ENCODE results near the gene MARS1. TPM values are rescaled to one million over a fixed set of nuclear protein-coding genes. Genes with fewer than 3 reads are reported as not detected.
"Not testable (repeated sequence)": the region's sequence is repeated elsewhere in the genome, so short reads cannot be mapped to it uniquely, and the experiment has no call there.

The MARS1 gene
- total RNA-seq, 2 donors from 2014 or later = 36.9 to 41.0 TPM

DNA sequence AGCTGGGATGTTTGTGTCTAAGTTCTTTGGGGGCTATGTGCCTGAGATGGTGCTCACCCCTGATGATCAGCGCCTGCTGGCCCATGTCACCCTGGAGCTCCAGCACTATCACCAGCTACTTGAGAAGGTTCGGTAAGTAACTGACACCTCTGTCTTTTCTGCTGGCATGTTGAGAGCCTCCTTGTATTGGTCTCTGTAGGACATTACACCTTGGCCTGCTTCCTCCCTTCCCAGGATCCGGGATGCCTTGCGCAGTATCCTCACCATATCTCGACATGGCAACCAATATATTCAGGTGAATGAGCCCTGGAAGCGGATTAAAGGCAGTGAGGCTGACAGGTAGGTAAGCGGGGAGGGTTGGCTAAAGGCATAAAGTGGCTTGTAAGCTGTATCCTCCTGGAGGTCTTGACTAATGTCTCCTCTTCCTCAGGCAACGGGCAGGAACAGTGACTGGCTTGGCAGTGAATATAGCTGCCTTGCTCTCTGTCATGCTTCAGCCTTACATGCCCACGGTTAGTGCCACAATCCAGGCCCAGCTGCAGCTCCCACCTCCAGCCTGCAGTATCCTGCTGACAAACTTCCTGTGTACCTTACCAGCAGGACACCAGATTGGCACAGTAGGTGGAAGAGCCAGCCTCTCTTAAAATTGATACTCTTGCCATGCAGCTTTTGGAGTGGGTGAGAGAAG, 27.0 kb downstream of the MARS1 start:
- TF ChIP-seq, protein P1, sequence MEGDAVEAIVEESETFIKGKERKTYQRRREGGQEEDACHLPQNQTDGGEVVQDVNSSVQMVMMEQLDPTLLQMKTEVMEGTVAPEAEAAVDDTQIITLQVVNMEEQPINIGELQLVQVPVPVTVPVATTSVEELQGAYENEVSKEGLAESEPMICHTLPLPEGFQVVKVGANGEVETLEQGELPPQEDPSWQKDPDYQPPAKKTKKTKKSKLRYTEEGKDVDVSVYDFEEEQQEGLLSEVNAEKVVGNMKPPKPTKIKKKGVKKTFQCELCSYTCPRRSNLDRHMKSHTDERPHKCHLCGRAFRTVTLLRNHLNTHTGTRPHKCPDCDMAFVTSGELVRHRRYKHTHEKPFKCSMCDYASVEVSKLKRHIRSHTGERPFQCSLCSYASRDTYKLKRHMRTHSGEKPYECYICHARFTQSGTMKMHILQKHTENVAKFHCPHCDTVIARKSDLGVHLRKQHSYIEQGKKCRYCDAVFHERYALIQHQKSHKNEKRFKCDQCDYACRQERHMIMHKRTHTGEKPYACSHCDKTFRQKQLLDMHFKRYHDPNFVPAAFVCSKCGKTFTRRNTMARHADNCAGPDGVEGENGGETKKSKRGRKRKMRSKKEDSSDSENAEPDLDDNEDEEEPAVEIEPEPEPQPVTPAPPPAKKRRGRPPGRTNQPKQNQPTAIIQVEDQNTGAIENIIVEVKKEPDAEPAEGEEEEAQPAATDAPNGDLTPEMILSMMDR (IDR thresholded peaks at IDR 0.05) = no peak
- H3K36me3 ChIP-seq = peaks cover 64% of the 10 kb centered on the region

DNA sequence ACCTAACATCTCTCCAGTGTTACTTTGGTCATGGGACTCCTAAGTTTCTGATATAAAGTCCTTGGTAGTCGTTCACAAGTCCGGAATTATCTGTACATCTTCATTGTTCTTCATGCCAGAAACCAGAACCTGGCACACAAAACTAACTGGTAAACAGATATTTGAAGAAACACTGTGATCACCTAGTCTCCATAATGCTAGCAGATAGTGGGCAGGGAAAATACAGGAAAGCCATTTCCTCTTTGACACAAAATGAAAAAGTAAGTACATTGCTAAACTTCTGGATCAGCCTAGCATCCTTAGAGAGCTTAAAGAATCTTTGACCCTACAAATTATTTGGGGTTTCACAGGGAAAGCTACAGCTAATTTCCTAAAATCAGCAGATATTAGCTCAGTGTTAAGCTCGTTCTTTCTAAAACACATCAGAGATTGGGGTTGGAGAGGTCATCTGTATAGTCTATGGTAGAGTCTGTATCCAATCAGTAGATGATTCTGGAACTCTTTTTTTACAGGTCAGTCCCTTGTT, 27.6 kb downstream of the MARS1 start:
- DNase-seq (ENCODE audit: low spot score) = no peak
- H3K27me3 ChIP-seq = no peaks in the 10 kb centered on the region
- no peak overlapping the region for H3K4me3 ChIP-seq
- TF ChIP-seq, protein P1 (IDR thresholded peaks at IDR 0.05) = no peak
- peaks cover 0 to 29% of the 10 kb centered on the region in 2 donors for H3K4me1 ChIP-seq
- H3K27ac ChIP-seq = no peak overlapping the region
- H3K9me3 ChIP-seq = no peaks in the 10 kb centered on the region
- H3K36me3 ChIP-seq = peaks cover 63% of the 10 kb centered on the region

More for the DNA sequence above, 27.0 kb downstream of the MARS1 start:
- H3K4me1 ChIP-seq = peaks cover 0 to 29% of the 10 kb centered on the region in 2 donors
- H3K27me3 ChIP-seq = no peaks in the 10 kb centered on the region
- H3K9me3 ChIP-seq = no peaks in the 10 kb centered on the region
- H3K4me3 ChIP-seq = no peak overlapping the region
- DNase-seq (ENCODE audit: low spot score) = no peak
- no peak overlapping the region for H3K27ac ChIP-seq

DNA sequence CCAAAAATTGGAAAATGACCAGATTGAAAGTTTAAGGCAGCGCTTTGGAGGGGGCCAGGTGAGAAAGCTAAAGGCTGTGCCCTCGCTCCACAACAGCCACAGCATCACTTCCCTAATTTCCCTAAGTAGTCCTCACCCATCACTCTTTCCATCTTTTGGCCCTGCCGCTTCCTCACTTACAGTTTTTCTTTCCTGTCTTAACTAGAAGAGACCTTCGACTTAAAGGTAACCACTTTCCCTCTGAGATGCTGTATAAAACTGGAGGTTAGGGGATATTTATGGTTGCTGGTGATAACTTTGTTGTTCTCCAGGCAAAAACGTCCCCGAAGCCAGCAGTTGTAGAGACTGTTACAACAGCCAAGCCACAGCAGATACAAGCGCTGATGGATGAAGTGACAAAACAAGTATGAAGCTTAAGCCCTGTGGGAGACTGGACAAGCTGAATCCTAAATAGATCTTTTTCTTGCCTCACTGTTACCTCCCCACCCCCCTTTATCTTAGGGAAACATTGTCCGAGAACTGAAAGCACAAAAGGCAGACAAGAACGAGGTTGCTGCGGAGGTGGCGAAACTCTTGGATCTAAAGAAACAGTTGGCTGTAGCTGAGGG, 28.2 kb downstream of the MARS1 start:
- Histone ChIP-seq H3K9me3 (no peaks in the 10 kb centered on the region), H3K27ac (peak overlapping the region in 1 of 2 donors; percentile 100), H3K4me1 (peaks cover 0 to 33% of the 10 kb centered on the region in 2 donors), H3K4me3 (no peak overlapping the region), H3K36me3 (peaks cover 63% of the 10 kb centered on the region), H3K27me3 (no peaks in the 10 kb centered on the region)
- no peak for DNase-seq (ENCODE audit: low spot score)
- TF ChIP-seq, protein P1 (IDR thresholded peaks at IDR 0.05) = no peak

DNA sequence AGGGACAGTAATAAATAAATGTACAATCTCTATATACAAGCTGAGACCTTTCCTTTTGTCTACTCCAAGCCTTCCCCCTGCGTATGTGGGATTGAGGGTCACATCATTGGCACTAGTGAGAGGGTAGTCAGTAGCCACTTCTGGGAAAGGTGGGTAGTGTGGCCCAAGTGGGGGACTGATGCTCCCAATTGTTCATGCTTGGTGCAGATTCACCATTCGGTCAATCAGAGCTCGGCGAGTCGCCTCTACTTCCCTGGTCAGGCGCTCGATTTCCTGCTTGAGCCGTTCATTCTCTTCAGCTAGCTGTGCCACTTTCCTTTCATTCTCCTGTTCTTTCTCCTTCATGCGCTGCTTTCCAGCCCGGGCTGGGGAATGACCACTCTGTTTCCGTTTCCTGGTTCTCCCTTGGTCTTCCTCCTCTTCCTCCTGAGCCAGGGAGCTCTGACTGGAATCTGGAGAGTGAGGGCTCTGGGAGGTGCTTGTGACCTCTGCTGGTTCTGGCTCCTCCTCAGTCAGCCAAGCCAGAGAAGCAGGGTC, 28.8 kb downstream of the MARS1 start:
- H3K27ac ChIP-seq = peak overlapping the region; percentile 97 to 100

DNA sequence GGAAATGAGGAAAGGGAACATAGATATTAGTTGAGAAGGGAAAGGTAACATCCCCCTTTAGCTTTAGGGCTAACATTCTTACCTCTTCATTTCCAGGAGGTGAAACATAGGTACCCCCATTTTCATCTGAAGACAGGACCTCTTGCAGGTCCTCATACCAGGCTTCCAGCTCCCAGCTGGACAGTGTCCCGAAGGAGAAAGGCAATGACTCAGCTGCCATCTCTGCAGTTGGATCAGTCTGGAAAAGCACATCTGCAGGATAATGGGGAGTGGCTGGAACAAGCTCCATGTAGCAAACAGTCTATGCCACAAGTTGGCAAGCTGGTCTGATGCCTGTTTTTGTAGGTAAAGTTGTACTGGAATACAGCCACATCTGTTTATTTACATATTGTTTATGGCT, 29.3 kb downstream of the MARS1 start:
- peaks cover 0 to 45% of the 10 kb centered on the region in 2 donors for H3K4me1 ChIP-seq
- H3K36me3 ChIP-seq = peaks cover 52% of the 10 kb centered on the region
- peak overlapping the region; percentile 97 to 100 for H3K27ac ChIP-seq
- DNase-seq (ENCODE audit: low spot score) = no peak
- H3K4me3 ChIP-seq = no peak overlapping the region
- H3K27me3 ChIP-seq = no peaks in the 10 kb centered on the region
- no peaks in the 10 kb centered on the region for H3K9me3 ChIP-seq
- TF ChIP-seq, protein P1 (IDR thresholded peaks at IDR 0.05) = no peak

More for the DNA sequence above, 28.8 kb downstream of the MARS1 start:
- no peak overlapping the region for H3K4me3 ChIP-seq
- peaks cover 56% of the 10 kb centered on the region for H3K36me3 ChIP-seq
- peaks cover 0 to 40% of the 10 kb centered on the region in 2 donors for H3K4me1 ChIP-seq
- no peaks in the 10 kb centered on the region for H3K9me3 ChIP-seq
- no peaks in the 10 kb centered on the region for H3K27me3 ChIP-seq
- no peak for DNase-seq (ENCODE audit: low spot score)
- TF ChIP-seq, protein P1 (IDR thresholded peaks at IDR 0.05) = no peak

DNA sequence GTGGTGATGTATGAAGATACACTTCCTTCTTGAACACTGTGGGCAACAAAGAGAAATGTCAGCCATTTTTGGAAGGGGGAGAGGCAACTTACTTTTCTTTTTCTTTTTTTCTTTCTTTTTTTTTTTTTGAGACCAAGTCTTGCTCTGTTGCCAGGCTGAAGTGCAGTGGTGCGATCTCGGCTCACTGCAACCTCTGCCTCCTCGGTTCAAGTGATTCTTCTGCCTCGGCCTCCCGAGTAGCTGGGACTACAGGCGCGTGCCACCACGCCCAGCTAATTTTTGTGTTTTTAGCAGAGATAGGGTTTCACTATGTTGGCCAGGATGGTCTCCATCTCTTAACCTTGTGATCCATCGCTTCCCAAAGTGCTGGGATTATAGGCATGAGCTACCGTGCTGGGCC, 29.9 kb downstream of the MARS1 start:
- H3K9me3 ChIP-seq; H3K27me3 ChIP-seq; DNase-seq (ENCODE audit: low spot score): not testable (repeated sequence)
- H3K36me3 ChIP-seq = peaks cover 47% of the 10 kb centered on the region
- H3K4me3 ChIP-seq = peak overlapping the region; percentile 93 to 98
- H3K4me1 ChIP-seq = peaks cover 0 to 46% of the 10 kb centered on the region in 2 donors
- peak overlapping the region; percentile 97 to 100 for H3K27ac ChIP-seq

Data from right atrium auricular region (tissue), 2 donors.